Gastrocnemius medialis (tissue), 4 donors: ENCODE data around the gene TMEM126A. TPM values are rescaled to one million over a fixed set of nuclear protein-coding genes. Genes with fewer than 3 reads are reported as not detected.
"Not testable (repeated sequence)": the region's sequence is repeated elsewhere in the genome, so short reads cannot be mapped to it uniquely, and the experiment has no call there.

Source experiments
- ATAC-seq, 2 donors: fragments of 150-250 bp; one replicate each; pipeline ENCODE4 v1.9.1; 2016
- DNase-seq, 2 donors: peaks; one replicate each; pipeline ENCODE4 v3.0.0-alpha.2; 2019
- H3K27ac ChIP-seq, 4 donors: fragments of 200-600 bp; sonication (generic); 1 replicate in 1 of 4; 2 replicates in 3 of 4; pipeline ENCODE4 v1.5.1; 2016 to 2018; ENCODE audit warnings: mild to moderate bottlenecking in 2 of 4, moderate library complexity in 1 of 4
- H3K27me3 ChIP-seq, 3 donors: fragments of 200-600 bp; sonication (generic) in 2 of 3; 1 replicate in 1 of 3; 2 replicates in 2 of 3; pipeline versions ENCODE4 v1.5.1 to v1.6.0; 2016 to 2019; ENCODE audit warnings: mild to moderate bottlenecking in 1 of 3, moderate library complexity in 1 of 3
- H3K36me3 ChIP-seq, 2 donors: fragments of 200-600 bp; sonication (generic) in 1 of 2; one replicate each; pipeline ENCODE4 v1.5.1; 2017 to 2018
- H3K4me1 ChIP-seq, 2 donors: fragments of 200-600 bp; sonication (generic) in 1 of 2; one replicate each; pipeline ENCODE4 v1.5.1; 2016 to 2017; ENCODE audit warnings: mild to moderate bottlenecking in 2 of 2
- H3K4me3 ChIP-seq, 4 donors: fragments of 200-600 bp; sonication (generic) in 3 of 4; 1 replicate in 1 of 4; 2 replicates in 3 of 4; pipeline ENCODE4 v1.5.1; 2016 to 2019; ENCODE audit warnings: mild to moderate bottlenecking in 2 of 4
- H3K9me3 ChIP-seq, 3 donors: fragments of 200-600 bp; sonication (generic) in 2 of 3; 1 replicate in 1 of 3; 2 replicates in 2 of 3; pipeline ENCODE4 v1.5.1; 2016 to 2019
- CTCF ChIP-seq, 5 experiments: fragments of 450-650 bp in 3 of 5; fragments of 200-600 bp in 2 of 5; sonication (generic) in 2 of 5; IDR thresholded peaks in 4 of 5; conservative IDR thresholded peaks in 1 of 5; 1 replicate in 4 of 5; 2 replicates in 1 of 5; pipeline ENCODE4 v1.5.1; 2016 to 2019; ENCODE audit warnings: antibody characterized with exemption in 5 of 5, mild to moderate bottlenecking in 3 of 5, moderate library complexity in 3 of 5
- POLR2A ChIP-seq, 2 donors: fragments of 450-650 bp; IDR thresholded peaks; one replicate each; pipeline ENCODE4 v1.6.1; 2017; ENCODE audit warnings: antibody characterized with exemption in 2 of 2, mild to moderate bottlenecking in 2 of 2, moderate library complexity in 2 of 2
- in situ Hi-C, 4 donors: fragments of 200-750 bp; cut with MboI; loops; one replicate each; pipeline versions ENCODE4 v1.15.0 to v1.8.0; 2017; ENCODE audit warnings: low sequenced_read_pairs in 4 of 4
- intact Hi-C: fragments of 100-400 bp; cut with DNase I; formaldehyde crosslinking; loops from one replicate; pipeline ENCODE4 v1.15.1; 2023; ENCODE audit warnings: low total_unique reads
- total RNA-seq, 4 donors: library from RNA; depleted of rRNA; stranded (reverse); fragments of >200 nt; gene quantifications; one replicate each; pipeline versions ENCODE4 v1.1.0 to v1.2.3, GENCODE V29; 2016

TMEM126A gene
- total RNA-seq, 4 donors from 2014 or later = 23.9 to 46.8 (median 35.3) TPM

GRCh38 chr11:85664615-85665481 is 17.1 kb downstream of the TMEM126A start, which contains the start of gene CREBZF:
CREBZF (minus strand) TSS chr11:85665129; CDS start chr11:85664875, 254 bp downstream.
- peaks cover 0 to 5% of the 10 kb centered on the region in 2 donors for H3K36me3 ChIP-seq
- peak within 1 kb of the TSS; percentile 91 to 98 (median 97) for H3K4me3 ChIP-seq
- DNase-seq = peak; percentile 88 to 91
- H3K4me1 ChIP-seq = peaks cover 35 to 42% of the 10 kb centered on the region in 2 donors
- in situ Hi-C loops = loop anchor here in 1 of 4 donors (25.0 kb wide), 1 partner anchor 372 kb away; no protein-coding TSS in a partner anchor
- H3K9me3 ChIP-seq = no peaks in the 10 kb centered on the region
- peak; percentile 94 for ATAC-seq
- H3K27ac ChIP-seq = peak within 1 kb of the TSS; percentile 93 to 99 (median 98)
- no peaks in the 10 kb centered on the region for H3K27me3 ChIP-seq
- TF ChIP-seq POLR2A (IDR thresholded peaks at IDR 0.05) = peak; percentile 96 to 98
- peak in 1 of 5 experiments; percentile 15 for TF ChIP-seq CTCF (IDR thresholded peaks at IDR 0.05 in 4 of 5, conservative IDR thresholded peaks at IDR 0.05 in 1 of 5)
- intact Hi-C loops = loop anchor here (1.0 to 10.0 kb wide), 5 partner anchors 16 to 582 kb away; partner anchors contain the start of gene TMEM126B

- Histone ChIP-seq H3K36me3 (peaks cover 0 to 5% of the 10 kb centered on the region in 2 donors), H3K27ac (peak overlapping the region; percentile 93 to 99 (median 98)), H3K27me3 (no peaks in the 10 kb centered on the region), H3K4me3 (peak overlapping the region in 2 of 4 donors; percentile 97 to 98), H3K4me1 (peaks cover 26 to 33% of the 10 kb centered on the region in 2 donors), H3K9me3 (no peaks in the 10 kb centered on the region)
- ATAC-seq (no peak), DNase-seq (no peak)
- TF ChIP-seq POLR2A (IDR thresholded peaks at IDR 0.05) (no peak), CTCF (IDR thresholded peaks at IDR 0.05 in 4 of 5, conservative IDR thresholded peaks at IDR 0.05 in 1 of 5) (no peak)
- intact Hi-C loops (loop anchor here (1.0 to 10.0 kb wide), 4 partner anchors 17 to 191 kb away; partner anchors contain the start of gene TMEM126B), in situ Hi-C loops (loop anchor here in 1 of 4 donors (25.0 kb wide), 1 partner anchor 372 kb away; no protein-coding TSS in a partner anchor)
These were observed 18.0 kb downstream of the TMEM126A start for GRCh38 chr11:85665733-85666132.

GRCh38 chr11:85666687-85667086 is 18.9 kb downstream of the TMEM126A start:
- Histone ChIP-seq H3K4me3 (no peak overlapping the region), H3K4me1 (peaks cover 16 to 23% of the 10 kb centered on the region in 2 donors), H3K36me3 (peaks cover 0 to 5% of the 10 kb centered on the region in 2 donors), H3K27ac (no peak overlapping the region), H3K9me3 (no peaks in the 10 kb centered on the region), H3K27me3 (no peaks in the 10 kb centered on the region)
- intact Hi-C loops (loop anchor here (10.0 kb wide), 1 partner anchor 192 kb away; no protein-coding TSS in a partner anchor), in situ Hi-C loops (loop anchor here in 1 of 4 donors (25.0 kb wide), 1 partner anchor 371 kb away; no protein-coding TSS in a partner anchor)
- TF ChIP-seq CTCF (IDR thresholded peaks at IDR 0.05 in 4 of 5, conservative IDR thresholded peaks at IDR 0.05 in 1 of 5) = no peak
- TF ChIP-seq POLR2A (IDR thresholded peaks at IDR 0.05) = no peak
- no peak for ATAC-seq
- no peak for DNase-seq

- no peak overlapping the region for H3K27ac ChIP-seq
- peaks cover 2 to 9% of the 10 kb centered on the region in 2 donors for H3K4me1 ChIP-seq
- DNase-seq (no peak), ATAC-seq (no peak)
- H3K27me3 ChIP-seq = no peaks in the 10 kb centered on the region
- TF ChIP-seq CTCF (IDR thresholded peaks at IDR 0.05 in 4 of 5, conservative IDR thresholded peaks at IDR 0.05 in 1 of 5) (no peak), POLR2A (IDR thresholded peaks at IDR 0.05) (no peak)
- H3K9me3 ChIP-seq = no peaks in the 10 kb centered on the region
- no peak overlapping the region for H3K4me3 ChIP-seq
- intact Hi-C loops (loop anchor here (10.0 kb wide), 1 partner anchor 193 kb away; no protein-coding TSS in a partner anchor), in situ Hi-C loops (loop anchor here in 1 of 4 donors (25.0 kb wide), 1 partner anchor 369 kb away; no protein-coding TSS in a partner anchor)
- no peaks in the 10 kb centered on the region for H3K36me3 ChIP-seq
These were observed 20.4 kb downstream of the TMEM126A start for GRCh38 chr11:85668157-85668556.

- H3K4me1 ChIP-seq, DNase-seq, intact Hi-C loops, H3K9me3 ChIP-seq, ATAC-seq, H3K27ac ChIP-seq, H3K27me3 ChIP-seq, H3K36me3 ChIP-seq, H3K4me3 ChIP-seq: not testable (repeated sequence)
- in situ Hi-C loops = loop anchor here in 1 of 4 donors (25.0 kb wide), 1 partner anchor 366 kb away; no protein-coding TSS in a partner anchor
These were observed 23.3 kb downstream of the TMEM126A start for GRCh38 chr11:85670949-85671663.
